Activated B cell treated with CpG ODN at 0.5 μM for 24 hours (primary cell): ENCODE results near the gene ARAP3. TPM values are rescaled to one million over a fixed set of nuclear protein-coding genes. Genes with fewer than 3 reads are reported as not detected.

Experiments
- ATAC-seq: fragments of 200-7000 bp; cut with Tn5 transposase; one replicate; pipeline ENCODE4 v1.10.0; 2021; ENCODE audit warnings: low read depth, mild to moderate bottlenecking, moderate library complexity
- CTCF ChIA-PET: fragments of 350-600 bp; sonication (Branson Sonifier 250); formaldehyde crosslinking; loops from one replicate; lab custom pipeline; 2021; ENCODE audit warnings: antibody characterized with exemption; lab: Charles Lee
- POLR2A ChIA-PET: fragments of 350-600 bp; sonication (Branson Sonifier 250); formaldehyde crosslinking; loops from one replicate; lab custom pipeline; 2021; ENCODE audit warnings: antibody characterized with exemption; lab: Charles Lee
- DNase-seq: peaks from one replicate; pipeline ENCODE4 v3.0.0; 2022
- H3K27ac Mint-ChIP-seq: one replicate; pipeline ENCODE4 v1.8.0; 2020; ENCODE audit warnings: mixed read lengths
- H3K27me3 Mint-ChIP-seq: one replicate; pipeline ENCODE4 v1.8.0; 2021; ENCODE audit warnings: mixed read lengths
- H3K36me3 Mint-ChIP-seq: one replicate; pipeline ENCODE4 v1.8.0; 2021; ENCODE audit warnings: low read depth, mixed read lengths
- H3K4me1 Mint-ChIP-seq: one replicate; pipeline ENCODE4 v1.8.0; 2021; ENCODE audit warnings: mixed read lengths
- H3K4me3 Mint-ChIP-seq: one replicate; pipeline ENCODE4 v1.8.0; 2020; ENCODE audit warnings: mild to moderate bottlenecking, mixed read lengths
- H3K9me3 Mint-ChIP-seq: one replicate; pipeline ENCODE4 v1.8.0; 2020; ENCODE audit warnings: mixed read lengths
- CTCF ChIP-seq: fragments of 200-600 bp; IDR thresholded peaks from one replicate; pipeline ENCODE4 v1.8.0; 2022; ENCODE audit warnings: antibody characterized with exemption, mild to moderate bottlenecking
- intact Hi-C: fragments of 100-400 bp; cut with micrococcal nuclease; formaldehyde crosslinking; loops from one replicate; pipeline ENCODE4 v1.15.1; 2024
- total RNA-seq: library from RNA; stranded (reverse); gene quantifications from 2 replicates; pipeline ENCODE4 v1.2.3, GENCODE V29; 2022

ARAP3 gene
- total RNA-seq, 1 donor from 2014 or later, result 0.44 TPM

DNA sequence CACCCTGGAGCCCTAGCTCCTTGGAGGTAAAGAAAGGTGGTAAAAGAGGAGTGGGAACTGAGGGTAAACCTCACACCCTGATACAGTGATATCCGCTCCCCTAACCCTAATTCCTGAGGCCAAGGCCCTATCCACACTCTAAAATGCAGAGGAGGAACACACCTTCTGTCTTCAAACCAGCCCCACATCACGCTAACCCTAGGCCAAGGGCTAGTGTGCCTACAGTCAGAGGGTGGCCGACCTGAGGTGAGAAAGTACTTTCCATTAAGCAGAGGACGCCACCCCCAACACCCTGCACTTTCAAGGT is 46.0 kb downstream of the ARAP3 start:
- H3K4me1 Mint-ChIP-seq, result peaks cover 39% of the 10 kb centered on the region
- intact Hi-C loops, result loop anchor here (1.0 to 5.0 kb wide), 6 partner anchors 17 to 1234 kb away; partner anchors contain the start of genes ANKHD1, NDFIP1, RNF14 and TAF7
- ATAC-seq (no peak), DNase-seq (no peak)
- H3K4me3 Mint-ChIP-seq, result peak overlapping the region; percentile 89
- H3K36me3 Mint-ChIP-seq, result peaks cover 28% of the 10 kb centered on the region
- peak overlapping the region; percentile 63 for H3K27ac Mint-ChIP-seq
- H3K9me3 Mint-ChIP-seq, result no peaks in the 10 kb centered on the region
- no peaks in the 10 kb centered on the region for H3K27me3 Mint-ChIP-seq
- POLR2A ChIA-PET, result interaction anchor here (0.8 to 5.8 kb wide), 11 partner anchors 12 to 333 kb away, joined by 3 to 95 read pairs (median 7); partner anchors contain the start of genes DIAPH1, FCHSD1, RNF14 and TAF7
- TF ChIP-seq CTCF, result no peak
- CTCF ChIA-PET, result interaction anchor here (1.5 to 9.1 kb wide), 4 partner anchors 13 to 69 kb away, joined by 4 to 87 read pairs (median 16); partner anchors contain the start of gene DIAPH1

DNA sequence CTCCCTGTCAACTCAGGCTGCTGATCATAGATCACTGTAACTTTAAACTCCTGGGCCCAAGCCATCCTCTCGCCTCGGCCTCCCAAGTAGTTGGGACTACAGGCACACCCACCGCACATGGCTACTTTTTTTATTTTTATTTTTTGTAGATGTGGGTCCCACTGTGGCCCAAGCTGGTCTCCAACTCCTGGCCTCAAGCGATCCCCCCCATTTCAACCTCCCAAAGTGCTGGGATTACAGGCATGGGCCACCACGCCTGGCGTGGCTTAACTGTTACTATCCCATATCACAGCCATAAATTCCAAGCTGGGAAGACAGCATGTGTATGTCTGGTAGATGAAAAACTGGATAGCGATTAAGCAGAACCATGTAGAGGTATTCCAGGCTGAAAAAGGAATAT is 46.4 kb downstream of the ARAP3 start:
- H3K9me3 Mint-ChIP-seq, result no peaks in the 10 kb centered on the region
- CTCF ChIA-PET, result interaction anchor here (1.5 to 9.1 kb wide), 4 partner anchors 16 to 68 kb away, joined by 4 to 87 read pairs (median 33); partner anchors contain the start of gene DIAPH1

GRCh38 chr5:141634720-141635119 is 47.3 kb downstream of the ARAP3 start:
- intact Hi-C loops, result loop anchor here (5.0 kb wide), 2 partner anchors 473 to 1232 kb away; partner anchors contain the start of genes ANKHD1 and NDFIP1
- Mint-ChIP-seq H3K4me1 (peaks cover 39% of the 10 kb centered on the region), H3K27me3 (no peaks in the 10 kb centered on the region), H3K9me3 (no peaks in the 10 kb centered on the region), H3K27ac (peak overlapping the region; percentile 73), H3K4me3 (peak overlapping the region; percentile 89), H3K36me3 (peaks cover 30% of the 10 kb centered on the region)
- TF ChIP-seq CTCF, result no peak
- ChIA-PET CTCF (interaction anchor here (1.1 to 9.1 kb wide), 4 partner anchors 16 to 326 kb away, joined by 3 to 87 read pairs (median 24); partner anchors contain the start of genes DIAPH1 and TAF7), POLR2A (interaction anchor here (1.7 to 5.8 kb wide), 6 partner anchors 10 to 314 kb away, joined by 5 to 95 read pairs (median 36); partner anchors contain the start of genes DIAPH1, FCHSD1 and TAF7)
- DNase-seq, result no peak
- ATAC-seq, result no peak

More for the DNA sequence above, 46.4 kb downstream of the ARAP3 start:
- no peak for ATAC-seq
- H3K27me3 Mint-ChIP-seq, result no peaks in the 10 kb centered on the region
- intact Hi-C loops, result loop anchor here (1.0 to 5.0 kb wide), 6 partner anchors 16 to 1233 kb away; partner anchors contain the start of genes ANKHD1, NDFIP1, RNF14 and TAF7
- POLR2A ChIA-PET, result interaction anchor here (0.5 to 5.8 kb wide), 11 partner anchors 11 to 334 kb away, joined by 3 to 95 read pairs (median 7); partner anchors contain the start of genes DIAPH1, FCHSD1, RNF14 and TAF7
- H3K27ac Mint-ChIP-seq, result peak overlapping the region; percentile 73
- no peak for DNase-seq
- peaks cover 26% of the 10 kb centered on the region for H3K36me3 Mint-ChIP-seq
- TF ChIP-seq CTCF, result no peak
- H3K4me1 Mint-ChIP-seq, result peaks cover 39% of the 10 kb centered on the region
- H3K4me3 Mint-ChIP-seq, result peak overlapping the region; percentile 89

DNA sequence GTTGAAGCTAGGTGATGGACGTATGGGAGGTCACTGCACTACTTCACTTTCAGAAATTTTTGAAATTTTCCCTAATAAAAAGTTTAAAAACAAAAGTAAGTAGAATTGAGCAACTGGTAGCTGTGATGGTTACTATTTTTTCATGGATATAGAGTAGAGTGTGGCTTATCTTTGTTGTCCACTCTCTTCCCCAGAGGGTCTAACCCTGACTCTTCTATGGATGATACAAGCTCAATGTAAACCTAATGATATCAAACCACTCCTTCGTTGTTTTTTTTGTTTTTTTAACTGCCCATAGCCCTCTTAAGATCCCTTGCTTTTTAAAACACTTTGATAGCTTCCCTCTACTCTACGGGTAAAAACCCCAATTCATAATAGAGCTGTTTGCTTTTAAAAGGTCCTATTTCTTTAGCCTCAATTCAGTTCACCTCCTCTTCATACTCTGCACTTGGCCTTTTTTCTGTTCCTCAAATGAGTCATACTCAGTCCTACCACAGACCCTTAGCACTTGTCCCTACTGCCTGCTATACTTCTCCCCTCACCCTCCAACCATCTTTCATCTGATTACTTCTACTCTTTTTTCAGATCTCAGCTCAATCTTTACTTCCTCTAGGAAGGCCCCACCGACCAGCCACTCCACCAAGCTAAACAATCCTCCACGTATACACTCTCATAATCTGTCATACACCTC is 48.0 kb downstream of the ARAP3 start:
- intact Hi-C loops, result no loop called here
- Mint-ChIP-seq H3K9me3 (no peaks in the 10 kb centered on the region), H3K4me1 (peaks cover 39% of the 10 kb centered on the region), H3K36me3 (peaks cover 37% of the 10 kb centered on the region), H3K27me3 (no peaks in the 10 kb centered on the region), H3K4me3 (peak overlapping the region; percentile 56), H3K27ac (peak overlapping the region; percentile 66)
- TF ChIP-seq CTCF, result no peak
- POLR2A ChIA-PET, result interaction anchor here (0.6 to 5.8 kb wide), 10 partner anchors 10 to 999 kb away, joined by 3 to 95 read pairs (median 8); partner anchors contain the start of genes DIAPH1, FCHSD1 and TAF7
- no peak for DNase-seq
- CTCF ChIA-PET, result interaction anchor here (0.9 to 9.1 kb wide), 6 partner anchors 11 to 327 kb away, joined by 3 to 87 read pairs (median 4); partner anchors contain the start of genes DIAPH1 and TAF7
- ATAC-seq, result peak; percentile 42
